Endothelial cell of umbilical vein (primary cell): Measurements from ENCODE around the gene ZNF552. TPM values are rescaled to one million over a fixed set of nuclear protein-coding genes. Genes with fewer than 3 reads are reported as not detected.

Experiments
- BruUV-seq: library from RNA; stranded (reverse); fragments of 400-500 nt; replicated peaks from 2 replicates; lab custom pipeline; 2021; lab: Mats Ljungman, UMichigan
- CTCF ChIA-PET: fragments of 300-600, 350-600 bp; sonication (Branson Sonifier 250); formaldehyde crosslinking; loops from one replicate; lab custom pipeline; 2021; ENCODE audit warnings: antibody characterized with exemption, inconsistent platforms; lab: Charles Lee
- POLR2A ChIA-PET: fragments of 300-600, 350-600 bp; sonication (Branson Sonifier 250); formaldehyde crosslinking; loops from one replicate; lab custom pipeline; 2021; ENCODE audit warnings: antibody characterized with exemption, inconsistent platforms; lab: Charles Lee
- DNase-seq: peaks from one replicate; pipeline ENCODE4 v3.0.0-alpha.2; 2011; ENCODE audit warnings: low read depth, low spot score
- FAIRE-seq: peaks from 2 replicates; lab custom pipeline; 2011; peaks lifted over from hg19 to GRCh38; lab: Jason Lieb, UNC
- H2AFZ ChIP-seq: 2 replicates; pipeline ENCODE4 v1.6.0; 2012; ENCODE audit warnings: low read depth, low read length, control low read depth, inconsistent platforms
- H3K27ac ChIP-seq: 2 replicates; pipeline ENCODE4 v1.5.1; 2011; ENCODE audit warnings: low read depth, mild to moderate bottlenecking, control low read depth, low read length, moderate library complexity; ENCODE audit not compliant: insufficient read depth
- H3K27me3 ChIP-seq, 2 experiments: 2 replicates each; pipeline versions ENCODE4 v1.6.0 to v1.6.1; 2011; ENCODE audit warnings: low read length in 2 of 2, mixed read lengths in 1 of 2; ENCODE audit not compliant: control insufficient read depth in 2 of 2, insufficient read depth in 2 of 2
- H3K36me3 ChIP-seq, 2 experiments: 2 replicates in 1 of 2; 3 replicates in 1 of 2; pipeline ENCODE4 v1.5.1; 2011; ENCODE audit warnings: low read length in 2 of 2, mild to moderate bottlenecking in 1 of 2, moderate library complexity in 1 of 2; ENCODE audit not compliant: control insufficient read depth in 2 of 2, insufficient read depth in 2 of 2; ENCODE audit errors: extremely low read depth in 1 of 2
- H3K4me1 ChIP-seq: 3 replicates; pipeline ENCODE4 v1.5.1; 2011; ENCODE audit warnings: mild to moderate bottlenecking, low read length; ENCODE audit not compliant: control insufficient read depth, insufficient read depth; ENCODE audit errors: extremely low read depth
- H3K4me2 ChIP-seq: 2 replicates; pipeline ENCODE4 v1.6.1; 2011; ENCODE audit warnings: low read length, control low read depth, mixed read lengths; ENCODE audit not compliant: insufficient read depth
- H3K4me3 ChIP-seq, 3 experiments: fragments of 200-600 bp in 1 of 3; sonication (generic), shearing (Covaris generic) in 1 of 3; replicated peaks in 1 of 3; 2 replicates each; pipeline ENCODE4 v1.5.1; 2011 to 2016; ENCODE audit warnings: control low read depth in 3 of 3, low read length in 3 of 3, mild to moderate bottlenecking in 2 of 3, inconsistent platforms in 1 of 3, low read depth in 1 of 3, moderate library complexity in 1 of 3; ENCODE audit not compliant: insufficient read depth in 1 of 3
- H3K79me2 ChIP-seq: 2 replicates; pipeline ENCODE4 v1.6.0; 2012; ENCODE audit warnings: low read length, inconsistent platforms; ENCODE audit not compliant: control insufficient read depth, insufficient read depth
- H3K9ac ChIP-seq: replicated peaks from 2 replicates; pipeline ENCODE3; 2011; ENCODE audit warnings: low read length, control low read depth; ENCODE audit not compliant: insufficient read depth; ENCODE audit errors: extremely low read depth
- H3K9me1 ChIP-seq: replicated peaks from 3 replicates; pipeline ENCODE4 v1.6.0; 2011; ENCODE audit warnings: mild to moderate bottlenecking, low read length; ENCODE audit not compliant: control insufficient read depth, insufficient read depth; ENCODE audit errors: extremely low read depth
- H3K9me3 ChIP-seq: replicated peaks from 2 replicates; pipeline ENCODE4 v1.5.1; 2012; ENCODE audit warnings: low read length, inconsistent platforms; ENCODE audit not compliant: control insufficient read depth, insufficient read depth
- H4K20me1 ChIP-seq: replicated peaks from 2 replicates; pipeline ENCODE3; 2011; ENCODE audit warnings: mild to moderate bottlenecking, low read length; ENCODE audit not compliant: control insufficient read depth, insufficient read depth; ENCODE audit errors: extremely low read depth
- CTCF ChIP-seq, 2 donors: IDR thresholded peaks; 1 replicate in 1 of 2; 2 replicates in 1 of 2; pipeline ENCODE4 v1.5.1; 2011; ENCODE audit warnings: low read length in 2 of 2, mild to moderate bottlenecking in 2 of 2, moderate library complexity in 2 of 2, control low read depth in 1 of 2, inconsistent platforms in 1 of 2, low read depth in 1 of 2; ENCODE audit not compliant: insufficient read depth in 1 of 2; ENCODE audit errors: extremely low read depth in 1 of 2
- EZH2 ChIP-seq: IDR thresholded peaks from 2 replicates; pipeline ENCODE4 v1.6.1; 2012; ENCODE audit warnings: borderline replicate concordance, low read depth, mild to moderate bottlenecking, moderate library complexity, low read length, inconsistent platforms; ENCODE audit not compliant: severe bottlenecking
- FOS ChIP-seq: IDR thresholded peaks from 2 replicates; pipeline ENCODE4 v1.6.1; 2011; ENCODE audit warnings: mild to moderate bottlenecking, low read length, moderate library complexity, borderline replicate concordance; ENCODE audit not compliant: insufficient read depth
- GATA2 ChIP-seq: IDR thresholded peaks from 2 replicates; pipeline ENCODE4 v1.7.0; 2011; ENCODE audit warnings: low read depth, mild to moderate bottlenecking, moderate library complexity, mixed read lengths, low read length; ENCODE audit not compliant: insufficient read length, insufficient read depth
- JUN ChIP-seq: IDR thresholded peaks from 2 replicates; pipeline ENCODE4 v1.6.1; 2011; ENCODE audit warnings: borderline replicate concordance, low read depth; ENCODE audit not compliant: insufficient read length, insufficient read depth
- MAX ChIP-seq: IDR thresholded peaks from 2 replicates; pipeline ENCODE4 v1.6.1; 2011; ENCODE audit not compliant: insufficient read depth, insufficient read length
- MYC ChIP-seq: IDR thresholded peaks from one replicate; pipeline ENCODE4 v1.6.1; 2011; ENCODE audit warnings: mild to moderate bottlenecking, low read depth, low read length
- POLR2A ChIP-seq: IDR thresholded peaks from 2 replicates; pipeline ENCODE4 v1.6.1; 2012; ENCODE audit warnings: low read depth, mild to moderate bottlenecking, control low read depth, low read length
- POLR2AphosphoS5 ChIP-seq: IDR thresholded peaks from 2 replicates; pipeline ENCODE4 v1.6.1; 2012; ENCODE audit warnings: low read depth, mild to moderate bottlenecking, control low read depth, low read length, moderate library complexity; ENCODE audit not compliant: insufficient read depth
- dilution Hi-C: fragments of 300-500 bp; cut with MboI; formaldehyde crosslinking; loops from one replicate; pipeline ENCODE4 v1.15.0; 2019; ENCODE audit warnings: low sequenced_read_pairs; ENCODE audit not compliant: extremely low pct_ligation_motif_present
- intact Hi-C: fragments of 100-400 bp; cut with micrococcal nuclease; formaldehyde crosslinking; loops from one replicate; pipeline ENCODE4 v1.10.0; 2022
- polyA plus RNA-seq, 4 experiments: library from polyadenylated mRNA; depleted of rRNA in 3 of 4; stranded (reverse) in 3 of 4; unstranded in 1 of 4; fragments of >200 nt; gene quantifications; 2 replicates each; pipeline versions ENCODE4 v1.2.1 to v1.2.3, GENCODE V29; 2011 to 2012; ENCODE audit warnings: missing spikeins in 1 of 4
- total RNA-seq: library from RNA; stranded (reverse); gene quantifications from 2 replicates; pipeline ENCODE4 v1.2.3, GENCODE V29; 2021

The ZNF552 gene
- total and polyA plus RNA-seq, 2 donors (not counting 3 experiments of a cell fraction or from before 2014, with no cell fraction given), result 3.0 to 6.1 TPM

- no peak for FAIRE-seq
Measured at GRCh38 chr19:57807541-57807940, 7.2 kb downstream of the ZNF552 start.

More at GRCh38 chr19:57807541-57807940, 7.2 kb downstream of the ZNF552 start:
- CTCF ChIA-PET, result no interaction called here
- TF ChIP-seq CTCF (IDR thresholded peaks at IDR 0.05; ENCODE audit: extremely low read depth in 1 of 2, insufficient read depth in 1 of 2, low read depth in 1 of 2, low read length in 2 of 2) (no peak), MYC (no peak), POLR2A (no peak), GATA2 (no peak), FOS (no peak), JUN (no peak), MAX (no peak), POLR2AphosphoS5 (no peak), EZH2 (no peak)
- POLR2A ChIA-PET, result no interaction called here
- Histone ChIP-seq H4K20me1 (no peaks in the 10 kb centered on the region), H3K9me1 (no peaks in the 10 kb centered on the region), H2AFZ (no peak overlapping the region), H3K9ac (no peak overlapping the region), H3K36me3 (peaks cover 6 to 10% of the 10 kb centered on the region in 2 experiments), H3K9me3 (no peaks in the 10 kb centered on the region), H3K4me2 (no peak overlapping the region), H3K4me3 (no peak overlapping the region), H3K27me3 (no peaks in the 10 kb centered on the region), H3K27ac (no peak overlapping the region), H3K79me2 (no peaks in the 10 kb centered on the region), H3K4me1 (peaks cover 26% of the 10 kb centered on the region)
- no peak for DNase-seq
- intact Hi-C loops, result no loop called here
- dilution Hi-C loops, result no loop called here
- BruUV-seq, result no TSS peak
